ENCODE results near the gene HINT3.
"Not testable (repeated sequence)": the region's sequence is repeated elsewhere in the genome, so short reads cannot be mapped to it uniquely, and the experiment has no call there.

The HINT3 gene

GRCh38 chr6:125956506-125957390 lies at the start of gene HINT3:
TSS of gene HINT3 (plus strand) at chr6:125956770. CDS start at chr6:125956978, 208 bp downstream.
- DNase-seq, result peak; percentile 99

- DNase-seq, result no peak
Measured at GRCh38 chr6:125910527-125910926, 46.0 kb upstream of the HINT3 start.

- DNase-seq, result not testable (repeated sequence)
Measured at GRCh38 chr6:125911051-125911451, 45.5 kb upstream of the HINT3 start.

- DNase-seq, result not testable (repeated sequence)
Measured at GRCh38 chr6:125912430-125912829, 44.1 kb upstream of the HINT3 start.

- no peak for DNase-seq
Measured at GRCh38 chr6:125913145-125913544, 43.4 kb upstream of the HINT3 start.

GRCh38 chr6:125913864-125914351 lies 42.7 kb upstream of the HINT3 start:
- no peak for DNase-seq

GRCh38 chr6:125918230-125918629 lies 38.3 kb upstream of the HINT3 start:
- DNase-seq, result no peak

GRCh38 chr6:125918681-125919566 lies 37.6 kb upstream of the HINT3 start:
- peak; percentile 66 for DNase-seq

- DNase-seq, result no peak
Measured at GRCh38 chr6:125919618-125920017, 37.0 kb upstream of the HINT3 start.

GRCh38 chr6:125922322-125922860 lies 34.2 kb upstream of the HINT3 start:
- no peak for DNase-seq

- no peak for DNase-seq
Measured at GRCh38 chr6:125923366-125923877, 33.1 kb upstream of the HINT3 start.

GRCh38 chr6:125924169-125924568 lies 32.4 kb upstream of the HINT3 start:
- DNase-seq, result no peak

GRCh38 chr6:125924697-125925358 lies 31.7 kb upstream of the HINT3 start:
- DNase-seq, result no peak

GRCh38 chr6:125926711-125927110 lies 29.9 kb upstream of the HINT3 start:
- no peak for DNase-seq

GRCh38 chr6:125927761-125928160 lies 28.8 kb upstream of the HINT3 start:
- DNase-seq, result no peak

GRCh38 chr6:125930765-125931418 lies 25.7 kb upstream of the HINT3 start:
- DNase-seq, result no peak

- DNase-seq, result no peak
Measured at GRCh38 chr6:125931733-125932450, 24.7 kb upstream of the HINT3 start.

- DNase-seq, result no peak
Measured at GRCh38 chr6:125932451-125932795, 24.1 kb upstream of the HINT3 start.

GRCh38 chr6:125935520-125935919 lies 21.1 kb upstream of the HINT3 start:
- DNase-seq, result not testable (repeated sequence)

GRCh38 chr6:125939026-125939425 lies 17.5 kb upstream of the HINT3 start:
- DNase-seq, result no peak

GRCh38 chr6:125939791-125940190 lies 16.8 kb upstream of the HINT3 start:
- no peak for DNase-seq
